ENCODE measurements around the gene SUSD6.

DNA sequence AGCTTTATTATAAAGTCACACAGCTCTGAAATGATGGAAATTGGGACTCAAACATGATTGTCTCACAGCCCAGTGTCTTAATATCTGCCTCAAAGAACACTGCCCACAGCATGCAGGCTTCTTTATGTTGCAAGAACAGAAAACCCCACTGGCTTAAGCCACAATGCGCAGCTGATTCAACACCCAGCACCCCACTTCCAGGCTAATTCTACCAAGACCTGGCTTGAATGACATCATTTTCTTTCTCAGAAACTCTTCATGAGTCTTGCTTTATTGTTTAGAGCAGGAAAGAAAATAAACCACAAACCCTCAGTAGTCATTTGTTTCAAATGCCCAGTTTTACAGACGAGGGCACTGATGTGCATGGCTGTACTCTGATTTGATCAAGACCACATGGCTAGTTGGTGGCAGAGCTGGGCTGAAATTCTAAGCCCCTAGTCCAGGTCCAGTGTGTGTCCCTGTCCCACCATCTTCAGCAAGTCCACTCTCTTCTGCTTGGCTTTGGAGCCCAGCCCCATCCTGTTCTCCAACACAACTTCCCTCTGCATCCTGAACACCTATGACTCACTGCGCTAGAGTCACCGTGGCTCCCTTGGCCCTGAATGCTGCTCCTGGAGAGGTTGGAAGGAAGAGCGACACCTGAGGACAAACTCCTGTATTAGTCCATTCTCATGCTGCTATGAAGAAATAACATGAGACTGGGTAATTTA lies 105.2 kb downstream of the SUSD6 start:
- no peak for TF ChIP-seq POLR2A (IDR thresholded peaks at IDR 0.05)
- TF ChIP-seq, protein P1, sequence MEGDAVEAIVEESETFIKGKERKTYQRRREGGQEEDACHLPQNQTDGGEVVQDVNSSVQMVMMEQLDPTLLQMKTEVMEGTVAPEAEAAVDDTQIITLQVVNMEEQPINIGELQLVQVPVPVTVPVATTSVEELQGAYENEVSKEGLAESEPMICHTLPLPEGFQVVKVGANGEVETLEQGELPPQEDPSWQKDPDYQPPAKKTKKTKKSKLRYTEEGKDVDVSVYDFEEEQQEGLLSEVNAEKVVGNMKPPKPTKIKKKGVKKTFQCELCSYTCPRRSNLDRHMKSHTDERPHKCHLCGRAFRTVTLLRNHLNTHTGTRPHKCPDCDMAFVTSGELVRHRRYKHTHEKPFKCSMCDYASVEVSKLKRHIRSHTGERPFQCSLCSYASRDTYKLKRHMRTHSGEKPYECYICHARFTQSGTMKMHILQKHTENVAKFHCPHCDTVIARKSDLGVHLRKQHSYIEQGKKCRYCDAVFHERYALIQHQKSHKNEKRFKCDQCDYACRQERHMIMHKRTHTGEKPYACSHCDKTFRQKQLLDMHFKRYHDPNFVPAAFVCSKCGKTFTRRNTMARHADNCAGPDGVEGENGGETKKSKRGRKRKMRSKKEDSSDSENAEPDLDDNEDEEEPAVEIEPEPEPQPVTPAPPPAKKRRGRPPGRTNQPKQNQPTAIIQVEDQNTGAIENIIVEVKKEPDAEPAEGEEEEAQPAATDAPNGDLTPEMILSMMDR (IDR thresholded peaks at IDR 0.05), result no peak

Measured in prostate gland (tissue), 2 donors.